Measurements from ENCODE around the gene CDK4.
A peak's percentile ranks its signal among the peaks of the same experiment; 100 is the strongest.

Gene CDK4

DNA sequence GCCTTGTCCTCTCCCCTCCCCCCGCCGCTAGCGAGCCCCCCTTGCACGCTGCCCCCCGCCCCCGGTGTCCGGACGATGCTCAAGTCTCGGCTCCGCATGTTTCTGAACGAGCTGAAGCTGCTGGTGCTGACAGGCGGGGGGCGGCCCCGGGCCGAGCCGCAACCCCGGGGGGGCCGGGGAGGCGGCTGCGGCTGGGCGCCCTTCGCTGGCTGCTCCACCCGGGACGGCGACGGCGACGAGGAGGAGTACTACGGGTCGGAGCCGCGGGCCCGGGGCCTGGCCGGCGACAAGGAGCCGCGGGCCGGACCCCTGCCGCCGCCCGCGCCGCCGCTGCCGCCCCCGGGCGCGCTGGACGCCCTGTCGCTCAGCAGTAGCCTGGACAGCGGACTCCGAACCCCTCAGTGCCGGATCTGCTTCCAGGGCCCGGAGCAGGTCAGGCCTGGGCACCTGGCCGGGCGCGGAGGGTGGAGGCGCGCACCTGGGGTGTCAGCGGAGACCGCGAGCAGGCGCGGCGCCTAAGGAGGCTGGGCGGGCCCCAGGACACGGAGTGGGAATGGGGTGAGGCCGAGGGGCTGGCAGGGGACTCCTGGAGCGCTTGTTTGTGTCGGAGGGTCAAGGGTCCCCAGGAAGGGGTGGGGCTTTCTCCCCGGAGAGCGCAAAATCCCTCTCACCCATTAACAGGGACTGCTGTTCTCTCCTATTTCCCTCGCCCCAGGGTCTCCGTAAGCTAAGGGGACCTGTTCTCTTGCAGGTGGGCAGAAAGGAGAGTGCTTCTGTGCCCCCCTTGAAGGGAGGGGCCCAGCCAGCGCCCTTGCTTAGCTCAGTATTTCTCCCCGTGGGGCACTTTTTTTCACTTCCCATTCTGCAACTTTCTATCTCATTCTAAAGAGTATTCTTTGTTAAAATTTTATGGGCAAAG lies 3.6 kb upstream of the CDK4 start:
- no peak for TF ChIP-seq FOXK2 (IDR thresholded peaks at IDR 0.05)
- no peak for TF ChIP-seq ELF4 (IDR thresholded peaks at IDR 0.05)
- no peak for TF ChIP-seq LEF1 (IDR thresholded peaks at IDR 0.05; ENCODE audit: borderline replicate concordance)
- TF ChIP-seq HDGF (IDR thresholded peaks at IDR 0.05; ENCODE audit: borderline replicate concordance) = no peak
- TF ChIP-seq ARNT (IDR thresholded peaks at IDR 0.05) = no peak
- TF ChIP-seq FOXM1 (IDR thresholded peaks at IDR 0.05; ENCODE audit: borderline replicate concordance) = no peak
- no peak for TF ChIP-seq ZNF384 (IDR thresholded peaks at IDR 0.05)
- TF ChIP-seq, protein P1, sequence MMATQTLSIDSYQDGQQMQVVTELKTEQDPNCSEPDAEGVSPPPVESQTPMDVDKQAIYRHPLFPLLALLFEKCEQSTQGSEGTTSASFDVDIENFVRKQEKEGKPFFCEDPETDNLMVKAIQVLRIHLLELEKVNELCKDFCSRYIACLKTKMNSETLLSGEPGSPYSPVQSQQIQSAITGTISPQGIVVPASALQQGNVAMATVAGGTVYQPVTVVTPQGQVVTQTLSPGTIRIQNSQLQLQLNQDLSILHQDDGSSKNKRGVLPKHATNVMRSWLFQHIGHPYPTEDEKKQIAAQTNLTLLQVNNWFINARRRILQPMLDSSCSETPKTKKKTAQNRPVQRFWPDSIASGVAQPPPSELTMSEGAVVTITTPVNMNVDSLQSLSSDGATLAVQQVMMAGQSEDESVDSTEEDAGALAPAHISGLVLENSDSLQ (IDR thresholded peaks at IDR 0.05) = no peak
- no peak for TF ChIP-seq SUZ12 (IDR thresholded peaks at IDR 0.05)
- TF ChIP-seq SP1 (IDR thresholded peaks at IDR 0.05) = no peak
- no peak for TF ChIP-seq BHLHE40 (IDR thresholded peaks at IDR 0.05; ENCODE audit: borderline replicate concordance)
- TF ChIP-seq NFRKB (IDR thresholded peaks at IDR 0.05) = no peak
- no peak for TF ChIP-seq CTBP1 (IDR thresholded peaks at IDR 0.05; ENCODE audit: borderline replicate concordance)
- no peak for TF ChIP-seq L3MBTL2 (conservative IDR thresholded peaks at IDR 0.05)
- no peak for TF ChIP-seq FOXA1 (IDR thresholded peaks at IDR 0.05)
- TF ChIP-seq TARDBP (IDR thresholded peaks at IDR 0.05) = no peak
- POLR2A ChIA-PET = interaction anchor here (1.3 to 2.0 kb wide), 4 partner anchors 11 to 27 kb away, joined by 4 to 14 read pairs (median 8); partner anchors contain the start of genes EEF1AKMT3, METTL1, TSFM and TSPAN31
- DNase-seq (ENCODE audit: extremely low spot score) = no peak
- CTCF ChIA-PET = interaction anchor here (0.8 to 1.8 kb wide), 3 partner anchors 11 to 29 kb away, joined by 3 to 17 read pairs (median 5); partner anchors contain the start of gene CYP27B1

DNA sequence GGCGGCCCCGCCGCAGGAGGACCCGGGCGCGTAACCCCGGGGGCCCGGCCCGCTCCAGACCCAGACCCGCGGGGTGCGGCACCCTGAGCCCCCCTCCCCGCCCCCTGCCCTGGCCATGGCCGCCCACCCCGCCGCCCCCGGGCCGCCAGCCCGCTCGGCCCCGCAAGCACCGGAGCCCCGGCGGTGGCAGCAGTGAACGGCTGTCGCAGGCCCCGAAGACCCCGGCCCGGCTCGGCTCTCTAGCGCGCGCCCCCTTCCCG lies 3.0 kb upstream of the CDK4 start:
- no peak for DNase-seq (ENCODE audit: extremely low spot score)
- TF ChIP-seq NFRKB (IDR thresholded peaks at IDR 0.05) (no peak), HDGF (IDR thresholded peaks at IDR 0.05; ENCODE audit: borderline replicate concordance) (no peak)
- POLR2A ChIA-PET = interaction anchor here (1.7 kb wide), 2 partner anchors 11 to 17 kb away, joined by 7 to 8 read pairs; partner anchors contain the start of genes EEF1AKMT3, METTL1 and TSPAN31
- CTCF ChIA-PET = no interaction called here

GRCh38 chr12:57754411-57755193 lies 2.5 kb upstream of the CDK4 start, which contains the start of gene MARCHF9:
Gene MARCHF9 (plus strand): TSS chr12:57755103. CDS start chr12:57755529, 426 bp downstream.
- DNase-seq (ENCODE audit: extremely low spot score) = peak; percentile 48
- ChIA-PET CTCF (no interaction called here), POLR2A (interaction anchor here (0.7 to 1.7 kb wide), 4 partner anchors 10 to 18 kb away, joined by 4 to 8 read pairs (median 6); partner anchors contain the start of genes EEF1AKMT3, METTL1 and TSPAN31)
- TF ChIP-seq, protein P1 (IDR thresholded peaks at IDR 0.05) = no peak
- TF ChIP-seq CTBP1 (IDR thresholded peaks at IDR 0.05; ENCODE audit: borderline replicate concordance) (0 out of 2 replicates have a peak, but pooled peaks have one; percentile 37), TARDBP (IDR thresholded peaks at IDR 0.05) (no peak)

GRCh38 chr12:57753756-57754337 lies 1.7 kb upstream of the CDK4 start:
- no peak for DNase-seq (ENCODE audit: extremely low spot score)
- CTCF ChIA-PET = no interaction called here
- no peak for TF ChIP-seq SUZ12 (IDR thresholded peaks at IDR 0.05)
- no peak for TF ChIP-seq NFRKB (IDR thresholded peaks at IDR 0.05)
- no peak for TF ChIP-seq L3MBTL2 (conservative IDR thresholded peaks at IDR 0.05)
- TF ChIP-seq HDGF (IDR thresholded peaks at IDR 0.05; ENCODE audit: borderline replicate concordance) = no peak
- no peak for TF ChIP-seq CTBP1 (IDR thresholded peaks at IDR 0.05; ENCODE audit: borderline replicate concordance)
- no peak for TF ChIP-seq LEF1 (IDR thresholded peaks at IDR 0.05; ENCODE audit: borderline replicate concordance)
- TF ChIP-seq ARNT (IDR thresholded peaks at IDR 0.05) = no peak
- TF ChIP-seq TARDBP (IDR thresholded peaks at IDR 0.05) = no peak
- POLR2A ChIA-PET = interaction anchor here (0.7 to 1.7 kb wide), 3 partner anchors 10 to 18 kb away, joined by 4 to 8 read pairs (median 5); partner anchors contain the start of genes EEF1AKMT3, METTL1 and TSPAN31

DNA sequence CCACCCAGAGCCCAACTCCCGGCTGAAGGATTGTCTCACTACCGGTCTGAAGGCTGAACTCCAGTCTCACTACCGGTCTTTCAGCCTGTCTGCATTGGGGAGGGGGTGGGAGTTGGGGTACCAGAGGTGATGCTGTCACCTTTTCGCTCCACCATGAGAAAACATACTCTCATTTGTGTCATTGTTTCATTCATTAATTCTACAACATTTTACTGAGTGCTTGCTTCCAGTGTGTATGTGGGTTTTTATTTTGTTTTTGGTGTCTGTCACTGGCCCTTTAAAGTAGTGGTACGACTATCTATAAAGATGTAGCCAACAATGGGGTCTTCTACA lies 524 bp upstream of the CDK4 start:
- CTCF ChIA-PET = no interaction called here
- POLR2A ChIA-PET = interaction anchor here (0.8 to 2.0 kb wide), 6 partner anchors 11 to 26 kb away, joined by 4 to 11 read pairs (median 6); partner anchors contain the start of genes CYP27B1, EEF1AKMT3 and METTL1
- TF ChIP-seq ELF4 (IDR thresholded peaks at IDR 0.05) (no peak), ARNT (IDR thresholded peaks at IDR 0.05) (no peak), SP1 (IDR thresholded peaks at IDR 0.05) (no peak), ZNF384 (IDR thresholded peaks at IDR 0.05) (no peak), FOXA1 (IDR thresholded peaks at IDR 0.05) (no peak), SUZ12 (IDR thresholded peaks at IDR 0.05) (no peak), HDGF (IDR thresholded peaks at IDR 0.05; ENCODE audit: borderline replicate concordance) (no peak), CTBP1 (IDR thresholded peaks at IDR 0.05; ENCODE audit: borderline replicate concordance) (no peak), L3MBTL2 (conservative IDR thresholded peaks at IDR 0.05) (no peak), NFRKB (IDR thresholded peaks at IDR 0.05) (no peak), BHLHE40 (IDR thresholded peaks at IDR 0.05; ENCODE audit: borderline replicate concordance) (no peak), LEF1 (IDR thresholded peaks at IDR 0.05; ENCODE audit: borderline replicate concordance) (no peak)
- TF ChIP-seq, protein P1 (IDR thresholded peaks at IDR 0.05) = no peak
- DNase-seq (ENCODE audit: extremely low spot score) = no peak

Measured in HEK293T (cell line).